ENCODE data around the gene MTARC2. TPM values are rescaled to one million over a fixed set of nuclear protein-coding genes. Genes with fewer than 3 reads are reported as not detected.

Gene MTARC2
- total and polyA plus RNA-seq, 2 of the 13 experiments (the other 11 are each of a cell fraction or from before 2014, with no cell fraction given), result 8.5 to 10.1 TPM

DNA sequence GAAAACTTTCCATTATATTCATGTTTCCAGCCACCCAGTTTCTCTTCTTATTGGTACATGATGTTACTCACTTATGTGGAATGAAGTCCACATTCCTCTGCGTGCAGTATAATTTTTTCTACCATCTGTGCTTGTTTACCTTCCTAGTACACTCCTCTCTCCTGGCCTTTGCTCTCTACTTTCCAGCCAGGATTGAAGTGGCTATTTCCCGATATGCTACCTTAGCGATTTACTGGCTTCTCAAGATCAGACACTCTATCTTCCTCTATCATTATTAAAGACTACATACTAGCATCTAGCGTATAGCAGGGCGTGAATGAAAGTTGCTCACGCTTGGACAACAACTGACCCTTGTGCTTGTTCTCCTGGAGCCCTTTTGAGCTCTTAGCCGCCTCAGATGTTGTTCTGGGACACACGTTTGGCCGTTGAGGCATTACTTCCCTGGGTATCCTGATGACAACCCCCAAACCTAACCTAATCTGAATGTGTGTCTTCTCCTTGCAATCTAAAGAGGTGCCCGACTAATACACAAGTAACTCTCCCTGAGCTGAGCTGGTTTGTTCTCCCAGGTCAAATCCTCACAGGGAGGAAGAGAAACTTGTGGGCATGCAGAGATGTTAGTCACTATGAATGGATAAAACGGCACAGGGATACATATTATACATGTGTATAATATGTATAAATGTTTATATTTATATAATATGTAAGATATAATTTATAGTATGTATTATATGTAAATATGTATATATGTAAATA, 13.4 kb upstream of the MTARC2 start (continued):
- no peak for TF ChIP-seq ZFX (CRISPR knock-in tag; IDR thresholded peaks at IDR 0.05; ENCODE audit: low read depth)
- TF ChIP-seq CHCHD3 (CRISPR knock-in tag; IDR thresholded peaks at IDR 0.05), result no peak
- peak; percentile 46 for TF ChIP-seq RARA (CRISPR knock-in tag; IDR thresholded peaks at IDR 0.05)
- TF ChIP-seq ZNF441 (CRISPR knock-in tag; IDR thresholded peaks at IDR 0.05; ENCODE audit: borderline replicate concordance), result no peak
- TF ChIP-seq, protein P1, sequence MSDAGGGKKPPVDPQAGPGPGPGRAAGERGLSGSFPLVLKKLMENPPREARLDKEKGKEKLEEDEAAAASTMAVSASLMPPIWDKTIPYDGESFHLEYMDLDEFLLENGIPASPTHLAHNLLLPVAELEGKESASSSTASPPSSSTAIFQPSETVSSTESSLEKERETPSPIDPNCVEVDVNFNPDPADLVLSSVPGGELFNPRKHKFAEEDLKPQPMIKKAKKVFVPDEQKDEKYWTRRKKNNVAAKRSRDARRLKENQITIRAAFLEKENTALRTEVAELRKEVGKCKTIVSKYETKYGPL (CRISPR knock-in tag; IDR thresholded peaks at IDR 0.05), result no peak
- TF ChIP-seq ZNF792 (CRISPR knock-in tag; IDR thresholded peaks at IDR 0.05), result 0 out of 2 replicates have a peak, but pooled peaks have one; percentile 31
- TF ChIP-seq TSC22D2 (CRISPR knock-in tag; IDR thresholded peaks at IDR 0.05; ENCODE audit: borderline replicate concordance), result 0 out of 2 replicates have a peak, but pooled peaks have one; percentile 45
- TF ChIP-seq ZNF333 (CRISPR knock-in tag; IDR thresholded peaks at IDR 0.05; ENCODE audit: borderline replicate concordance), result no peak
- TF ChIP-seq ZBTB40 (IDR thresholded peaks at IDR 0.05), result no peak
- TF ChIP-seq ZBTB40 (CRISPR knock-in tag; IDR thresholded peaks at IDR 0.05), result no peak
- TF ChIP-seq ZBTB7A (CRISPR knock-in tag; IDR thresholded peaks at IDR 0.05), result no peak
- no peak for TF ChIP-seq SMARCE1 (IDR thresholded peaks at IDR 0.05; ENCODE audit: borderline replicate concordance)
- no peak for TF ChIP-seq MEF2D (CRISPR knock-in tag; IDR thresholded peaks at IDR 0.05)
- no peak for TF ChIP-seq HMGA1 (CRISPR knock-in tag; conservative IDR thresholded peaks at IDR 0.05)
- TF ChIP-seq ZNF20 (CRISPR knock-in tag; IDR thresholded peaks at IDR 0.05), result peak; percentile 85; the same call in 1 of the 2 replicates
- TF ChIP-seq RELA (CRISPR knock-in tag; IDR thresholded peaks at IDR 0.05), result no peak
- TF ChIP-seq GATA4 (IDR thresholded peaks at IDR 0.05; ENCODE audit: borderline replicate concordance, low read depth), result no peak
- peak; percentile 52; the same call in 1 of the 2 replicates for TF ChIP-seq CREM (IDR thresholded peaks at IDR 0.05)
- TF ChIP-seq CREM (CRISPR knock-in tag; IDR thresholded peaks at IDR 0.05), result no peak
- TF ChIP-seq DR1 (CRISPR knock-in tag; IDR thresholded peaks at IDR 0.05), result no peak
- TF ChIP-seq ZNF652 (CRISPR knock-in tag; IDR thresholded peaks at IDR 0.05; ENCODE audit: borderline replicate concordance, low read depth), result no peak
- TF ChIP-seq ZFP62 (CRISPR knock-in tag; IDR thresholded peaks at IDR 0.05), result no peak
- TF ChIP-seq RFXANK (CRISPR knock-in tag; IDR thresholded peaks at IDR 0.05), result 0 out of 2 replicates have a peak, but pooled peaks have one; percentile 52

Data from HepG2 (cell line).